Fibroblast of pulmonary artery (primary cell): Measurements from ENCODE around the gene OAF.

Experiments
- DNase-seq: peaks from one replicate; pipeline ENCODE4 v3.0.0-alpha.2; 2010; ENCODE audit warnings: low read depth
- H3K4me3 ChIP-seq: replicated peaks from 2 replicates; pipeline ENCODE4 v1.5.1; 2011; ENCODE audit warnings: low read depth, mild to moderate bottlenecking, control low read depth, low read length, moderate library complexity
- TF ChIP-seq, protein P1 (sequence below): IDR thresholded peaks from 2 replicates; pipeline ENCODE4 v1.5.1; 2011; ENCODE audit warnings: mild to moderate bottlenecking, control low read depth, low read length, inconsistent platforms; ENCODE audit errors: missing control alignments

Gene OAF

DNA sequence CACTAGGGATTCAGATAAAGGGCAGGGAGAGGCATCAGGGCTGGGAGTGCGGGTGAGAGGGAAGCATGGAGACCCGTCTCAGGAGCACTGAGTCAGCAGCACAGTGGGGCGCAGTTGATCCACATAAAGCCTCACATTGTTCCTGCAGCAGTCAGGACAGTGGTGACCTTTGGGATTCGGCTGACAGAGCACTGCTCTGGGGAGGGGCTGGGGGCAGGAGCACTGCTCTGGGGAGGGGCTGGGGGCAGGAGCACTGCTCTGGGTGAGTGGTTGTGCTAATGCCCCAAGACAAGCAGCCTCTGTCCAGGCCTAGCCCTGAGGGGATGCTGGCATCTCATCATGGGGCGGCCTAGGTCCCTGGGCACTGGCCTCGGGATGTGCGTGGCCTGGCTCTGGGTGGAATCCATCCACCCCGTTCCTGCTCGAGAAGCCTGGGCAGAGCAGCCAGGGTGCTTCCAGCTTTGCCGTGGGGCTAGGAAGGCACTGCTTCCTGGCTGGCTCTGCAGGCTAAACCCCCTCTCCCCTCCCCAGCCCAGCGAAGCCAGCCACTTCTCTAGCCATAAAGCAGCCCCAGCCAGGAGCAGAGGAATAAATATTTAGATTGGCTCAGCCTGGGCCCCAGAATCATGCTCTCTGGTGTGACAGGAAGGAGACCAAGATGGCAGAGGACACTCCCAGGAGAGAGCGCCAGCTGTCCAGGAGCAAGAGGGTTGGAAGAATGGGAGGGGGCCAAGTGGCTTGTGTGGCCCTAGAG is 7.3 kb downstream of the OAF start:
- TF ChIP-seq, protein P1, sequence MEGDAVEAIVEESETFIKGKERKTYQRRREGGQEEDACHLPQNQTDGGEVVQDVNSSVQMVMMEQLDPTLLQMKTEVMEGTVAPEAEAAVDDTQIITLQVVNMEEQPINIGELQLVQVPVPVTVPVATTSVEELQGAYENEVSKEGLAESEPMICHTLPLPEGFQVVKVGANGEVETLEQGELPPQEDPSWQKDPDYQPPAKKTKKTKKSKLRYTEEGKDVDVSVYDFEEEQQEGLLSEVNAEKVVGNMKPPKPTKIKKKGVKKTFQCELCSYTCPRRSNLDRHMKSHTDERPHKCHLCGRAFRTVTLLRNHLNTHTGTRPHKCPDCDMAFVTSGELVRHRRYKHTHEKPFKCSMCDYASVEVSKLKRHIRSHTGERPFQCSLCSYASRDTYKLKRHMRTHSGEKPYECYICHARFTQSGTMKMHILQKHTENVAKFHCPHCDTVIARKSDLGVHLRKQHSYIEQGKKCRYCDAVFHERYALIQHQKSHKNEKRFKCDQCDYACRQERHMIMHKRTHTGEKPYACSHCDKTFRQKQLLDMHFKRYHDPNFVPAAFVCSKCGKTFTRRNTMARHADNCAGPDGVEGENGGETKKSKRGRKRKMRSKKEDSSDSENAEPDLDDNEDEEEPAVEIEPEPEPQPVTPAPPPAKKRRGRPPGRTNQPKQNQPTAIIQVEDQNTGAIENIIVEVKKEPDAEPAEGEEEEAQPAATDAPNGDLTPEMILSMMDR: no peak
- no peak for DNase-seq
- H3K4me3 ChIP-seq: no peak overlapping the region

GRCh38 chr11:120218695-120219033 is 7.8 kb downstream of the OAF start:
- TF ChIP-seq, protein P1: no peak
- H3K4me3 ChIP-seq: no peak overlapping the region
- no peak for DNase-seq

GRCh38 chr11:120219232-120219937 is 8.6 kb downstream of the OAF start:
- DNase-seq: no peak
- H3K4me3 ChIP-seq: no peak overlapping the region
- TF ChIP-seq, protein P1: no peak

DNA sequence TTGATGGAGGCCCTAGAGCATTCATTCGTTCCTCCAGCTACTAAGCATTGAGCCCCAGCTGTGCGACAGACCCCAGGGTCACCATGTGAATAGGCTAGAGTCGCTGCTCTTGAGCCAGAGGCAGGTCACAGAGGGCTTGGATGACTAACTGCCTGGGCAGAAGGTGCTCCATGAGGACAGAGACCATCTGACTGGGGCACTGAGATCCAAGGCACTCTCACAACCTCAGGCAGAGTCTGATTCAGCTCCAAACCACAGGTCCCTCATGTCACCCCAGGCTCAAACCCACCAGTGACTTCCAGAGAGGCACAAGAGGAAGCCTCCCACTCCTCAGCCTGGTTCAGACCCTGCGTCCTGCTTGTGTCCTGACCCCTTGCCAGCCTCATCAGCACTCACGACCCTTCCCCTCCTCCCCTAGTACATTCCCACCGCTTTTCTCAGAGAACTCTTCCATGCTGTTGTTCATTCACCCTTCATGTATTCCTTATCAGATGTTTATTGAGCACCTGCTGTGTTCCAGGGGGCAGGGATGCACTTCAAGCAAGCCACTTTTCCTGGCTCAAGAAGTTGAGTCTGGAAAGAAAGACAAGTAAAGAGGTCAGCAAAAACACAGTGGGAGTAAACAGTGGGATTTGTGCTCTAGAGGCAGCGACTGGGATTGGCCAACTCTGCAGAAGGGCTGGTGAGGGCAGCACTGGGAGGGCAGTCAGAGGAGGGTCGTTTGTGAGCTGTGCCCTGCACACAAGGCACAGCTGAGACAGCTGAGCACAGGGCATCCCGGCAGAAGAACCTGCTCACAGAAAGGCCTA is 9.3 kb downstream of the OAF start:
- no peak for DNase-seq
- TF ChIP-seq, protein P1: no peak
- H3K4me3 ChIP-seq: no peak overlapping the region

GRCh38 chr11:120220747-120221037 is 9.9 kb downstream of the OAF start:
- no peak overlapping the region for H3K4me3 ChIP-seq
- TF ChIP-seq, protein P1: no peak
- DNase-seq: no peak

GRCh38 chr11:120221115-120221752 is 10.4 kb downstream of the OAF start:
- DNase-seq: no peak
- H3K4me3 ChIP-seq: no peak overlapping the region
- TF ChIP-seq, protein P1: no peak
